ENCODE data around the gene ZCCHC24. TPM values are rescaled to one million over a fixed set of nuclear protein-coding genes. Genes with fewer than 3 reads are reported as not detected.

The ZCCHC24 gene
- total RNA-seq, 4 donors from 2014 or later, result 100 to 156 (median 120) TPM

GRCh38 chr10:79479283-79479909 is 34.0 kb upstream of the ZCCHC24 start:
- Histone ChIP-seq H3K27ac (replicated peaks in 1 of 4) (no peak overlapping the region), H3K9me3 (no peaks in the 10 kb centered on the region), H3K4me3 (no peak overlapping the region), H3K36me3 (no peaks in the 10 kb centered on the region), H3K27me3 (no peaks in the 10 kb centered on the region), H3K4me1 (peaks cover 0 to 11% (median 5%) of the 10 kb centered on the region in 4 donors)
- no peak for DNase-seq (ENCODE audit: extremely low spot score)
- intact Hi-C loops (cut with DNase I), result no loop called here
- WGBS, result 84% methylated on average over 3 of the region's 3 CpGs
- no peak for TF ChIP-seq POLR2AphosphoS5 (IDR thresholded peaks at IDR 0.05)
- TF ChIP-seq CTCF (IDR thresholded peaks at IDR 0.05), result no peak
- no peak for TF ChIP-seq EP300 (IDR thresholded peaks at IDR 0.05)
- no peak for TF ChIP-seq POLR2A (IDR thresholded peaks at IDR 0.05; ENCODE audit: low read depth)

- Histone ChIP-seq H3K27ac (replicated peaks in 1 of 4) (no peak overlapping the region), H3K27me3 (no peaks in the 10 kb centered on the region), H3K4me1 (peaks cover 0 to 12% (median 10%) of the 10 kb centered on the region in 4 donors), H3K36me3 (no peaks in the 10 kb centered on the region), H3K4me3 (no peak overlapping the region), H3K9me3 (no peaks in the 10 kb centered on the region)
- 92% methylated on average over 7 of the region's 7 CpGs for WGBS
- TF ChIP-seq POLR2A (IDR thresholded peaks at IDR 0.05; ENCODE audit: low read depth) (no peak), CTCF (IDR thresholded peaks at IDR 0.05) (no peak), POLR2AphosphoS5 (IDR thresholded peaks at IDR 0.05) (no peak), EP300 (IDR thresholded peaks at IDR 0.05) (no peak)
- no peak for DNase-seq (ENCODE audit: extremely low spot score)
- intact Hi-C loops (cut with DNase I), result no loop called here
Observed at GRCh38 chr10:79477456-79477855, 32.0 kb upstream of the ZCCHC24 start.

- no peak for TF ChIP-seq CTCF (IDR thresholded peaks at IDR 0.05)
- no peak for TF ChIP-seq EP300 (IDR thresholded peaks at IDR 0.05)
- TF ChIP-seq POLR2A (IDR thresholded peaks at IDR 0.05; ENCODE audit: low read depth), result no peak
- no peak for TF ChIP-seq POLR2AphosphoS5 (IDR thresholded peaks at IDR 0.05)
- H3K27me3 ChIP-seq, result no peaks in the 10 kb centered on the region
- H3K4me1 ChIP-seq, result peaks cover 0 to 13% (median 10%) of the 10 kb centered on the region in 4 donors
- H3K9me3 ChIP-seq, result no peaks in the 10 kb centered on the region
- no peak for DNase-seq (ENCODE audit: extremely low spot score)
- intact Hi-C loops (cut with DNase I), result no loop called here
- H3K4me3 ChIP-seq, result no peak overlapping the region
- no peak overlapping the region for H3K27ac ChIP-seq (replicated peaks in 1 of 4)
- no peaks in the 10 kb centered on the region for H3K36me3 ChIP-seq
Observed at GRCh38 chr10:79476645-79477044, 31.2 kb upstream of the ZCCHC24 start.

- DNase-seq (ENCODE audit: extremely low spot score), result no peak
- H3K27ac ChIP-seq (replicated peaks in 1 of 4), result no peak overlapping the region
- H3K9me3 ChIP-seq, result no peaks in the 10 kb centered on the region
- intact Hi-C loops (cut with DNase I), result no loop called here
- WGBS, result 92% methylated on average over 3 of the region's 3 CpGs
- no peaks in the 10 kb centered on the region for H3K36me3 ChIP-seq
- no peaks in the 10 kb centered on the region for H3K27me3 ChIP-seq
- no peak overlapping the region for H3K4me3 ChIP-seq
- TF ChIP-seq POLR2AphosphoS5 (IDR thresholded peaks at IDR 0.05), result no peak
- TF ChIP-seq EP300 (IDR thresholded peaks at IDR 0.05), result no peak
- no peak for TF ChIP-seq POLR2A (IDR thresholded peaks at IDR 0.05; ENCODE audit: low read depth)
- no peak for TF ChIP-seq CTCF (IDR thresholded peaks at IDR 0.05)
- H3K4me1 ChIP-seq, result peaks cover 0 to 13% (median 10%) of the 10 kb centered on the region in 4 donors
Observed at GRCh38 chr10:79475877-79476276, 30.5 kb upstream of the ZCCHC24 start.

Data from esophagus muscularis mucosa (tissue), 4 donors.